GM21423 (cell line): ENCODE measurements around the gene DCAF8L1.
"Not testable (repeated sequence)": the region's sequence is repeated elsewhere in the genome, so short reads cannot be mapped to it uniquely, and the experiment has no call there.

Experiments used
- ATAC-seq: cut with Tn5 transposase; IDR thresholded peaks from one replicate; pipeline ENCODE4 v1.9.1; 2021; ENCODE audit warnings: mild to moderate bottlenecking, moderate library complexity; ENCODE audit not compliant: unreplicated experiment

The DCAF8L1 gene

DNA sequence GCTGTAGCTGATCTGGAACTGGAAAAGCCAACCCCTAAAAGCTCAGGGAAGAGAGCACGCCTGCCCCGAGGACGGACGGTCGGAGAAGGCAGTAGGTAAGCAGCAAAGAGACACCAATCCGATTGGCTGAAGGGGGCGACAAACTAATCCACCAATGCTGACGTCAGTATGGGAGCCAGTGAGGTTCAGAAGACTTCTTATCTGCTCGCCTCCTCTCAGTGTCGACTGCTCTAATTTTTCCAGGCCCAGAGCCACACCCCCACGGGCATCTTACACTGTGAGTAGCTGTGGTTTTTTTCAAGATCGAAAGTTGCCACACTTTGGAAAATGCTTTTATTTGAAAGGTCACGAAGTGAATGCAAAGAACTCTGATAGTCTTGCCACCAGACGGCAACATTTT lies at the start of gene DCAF8L1:
DCAF8L1 (minus strand) TSS at position 101 of the 400 bp plus-strand sequence. CDS start 115 bp downstream, outside the sequence.
- ATAC-seq = no peak

DNA sequence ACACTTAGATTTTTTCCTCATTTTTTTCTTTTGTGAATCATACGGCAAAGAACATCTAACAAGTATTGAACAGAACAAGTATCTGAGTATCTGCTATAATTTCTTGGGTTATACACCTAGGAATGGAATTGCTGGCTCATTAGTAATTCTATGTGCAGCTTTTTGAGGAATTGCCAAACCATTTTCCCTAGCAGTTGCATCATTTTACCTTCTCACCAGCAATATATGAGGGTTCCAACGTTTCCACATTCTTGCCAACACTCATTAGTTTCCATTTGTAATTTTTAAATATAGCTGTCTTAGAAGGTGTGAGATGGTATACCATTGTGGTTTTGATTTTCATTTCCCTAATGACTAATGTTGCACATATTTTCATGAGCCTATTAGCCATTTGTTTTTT lies 41.1 kb upstream of the DCAF8L1 start:
- ATAC-seq = no peak

DNA sequence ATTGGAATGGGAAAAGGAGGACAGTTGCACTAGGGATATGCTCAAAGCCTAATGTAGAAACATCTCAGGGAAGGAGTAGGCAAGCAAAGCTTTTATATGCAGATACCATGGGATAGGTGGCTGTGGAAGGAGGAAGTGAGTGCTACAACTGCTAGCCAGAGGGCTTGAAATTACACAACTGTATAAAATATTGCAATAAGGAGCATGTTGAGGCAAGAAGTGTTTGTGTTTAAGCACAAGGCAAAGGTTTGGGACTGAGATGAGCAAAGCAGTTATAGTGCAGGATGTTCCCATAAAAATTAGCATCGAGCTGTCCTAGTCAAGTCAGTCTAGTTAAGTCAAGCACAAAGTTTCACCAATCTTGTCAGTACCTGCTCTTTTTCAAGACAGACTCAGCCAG lies 35.6 kb upstream of the DCAF8L1 start:
- ATAC-seq = no peak

DNA sequence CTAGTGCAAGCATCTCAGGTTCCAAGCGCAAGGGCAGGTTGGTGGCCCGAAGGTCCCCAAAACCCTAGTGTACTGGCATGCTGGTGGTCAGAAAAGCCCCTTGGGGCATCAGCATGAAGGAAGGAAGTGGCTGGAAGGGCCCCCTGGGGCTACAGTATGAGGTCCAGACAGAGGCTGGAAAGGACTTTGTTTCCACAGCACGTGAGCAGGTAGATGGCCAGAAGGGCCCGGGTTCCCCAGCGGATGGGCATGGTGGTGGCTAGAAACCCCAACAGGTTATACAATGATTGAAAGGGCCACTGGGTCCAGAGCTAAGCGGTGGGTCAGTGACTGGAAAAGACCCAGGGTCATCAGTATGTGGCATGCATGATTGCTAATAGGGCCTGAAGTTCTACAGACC lies 34.7 kb upstream of the DCAF8L1 start:
- no peak for ATAC-seq

DNA sequence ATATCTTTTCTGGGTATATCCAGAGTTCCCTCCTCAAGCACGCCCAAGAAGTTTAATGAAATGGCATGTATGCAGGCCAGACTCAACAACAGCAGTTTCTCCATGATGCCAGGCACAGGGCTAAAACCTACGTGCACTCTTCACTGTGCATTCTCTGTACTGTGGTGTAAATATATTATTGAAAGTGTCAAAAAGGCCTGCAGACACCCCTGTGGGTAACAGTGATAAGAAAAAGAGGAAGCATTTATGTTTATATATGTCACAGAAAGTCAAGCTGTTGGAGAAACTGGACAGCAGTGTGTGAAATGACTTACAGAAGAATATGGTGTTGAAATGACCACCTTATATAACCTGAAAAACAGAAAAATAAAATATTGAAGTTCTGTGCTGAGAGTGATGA lies 29.6 kb upstream of the DCAF8L1 start:
- no peak for ATAC-seq

DNA sequence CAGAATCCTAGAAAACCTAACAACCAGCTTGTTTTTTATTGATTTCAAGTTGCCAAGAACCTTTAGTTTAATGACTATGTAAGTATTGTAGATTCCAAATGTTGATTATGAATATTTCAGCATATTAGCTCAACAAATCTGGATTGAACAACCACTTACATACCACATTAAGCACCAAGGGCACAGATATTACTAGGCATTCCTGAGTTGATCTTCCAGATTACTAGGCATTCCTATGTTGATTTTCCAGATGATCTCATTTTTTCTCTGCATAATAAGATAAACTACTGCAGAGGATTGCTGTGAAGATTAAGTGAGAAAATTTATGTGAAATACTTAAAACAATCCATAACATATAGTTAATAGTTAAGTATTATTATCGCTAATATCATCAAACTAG lies 17.4 kb upstream of the DCAF8L1 start:
- no peak for ATAC-seq

DNA sequence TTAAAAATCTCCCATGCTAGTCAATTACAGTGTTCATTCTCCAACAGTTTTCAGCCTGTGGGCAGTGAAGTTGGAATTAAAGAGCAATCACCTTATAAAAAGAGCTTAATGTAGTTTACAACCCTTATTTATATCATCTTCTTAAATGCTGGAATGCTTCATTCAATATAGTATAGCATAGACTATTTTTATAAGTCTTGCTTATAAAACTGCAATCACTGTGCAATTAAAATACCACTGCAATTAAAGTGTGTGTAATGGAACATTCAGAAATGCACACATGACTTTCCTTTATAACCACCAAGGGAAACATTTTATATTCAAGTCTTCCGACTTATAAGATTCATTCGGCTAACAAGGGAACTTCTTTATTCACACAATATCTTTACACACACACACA lies 16.4 kb upstream of the DCAF8L1 start:
- no peak for ATAC-seq

DNA sequence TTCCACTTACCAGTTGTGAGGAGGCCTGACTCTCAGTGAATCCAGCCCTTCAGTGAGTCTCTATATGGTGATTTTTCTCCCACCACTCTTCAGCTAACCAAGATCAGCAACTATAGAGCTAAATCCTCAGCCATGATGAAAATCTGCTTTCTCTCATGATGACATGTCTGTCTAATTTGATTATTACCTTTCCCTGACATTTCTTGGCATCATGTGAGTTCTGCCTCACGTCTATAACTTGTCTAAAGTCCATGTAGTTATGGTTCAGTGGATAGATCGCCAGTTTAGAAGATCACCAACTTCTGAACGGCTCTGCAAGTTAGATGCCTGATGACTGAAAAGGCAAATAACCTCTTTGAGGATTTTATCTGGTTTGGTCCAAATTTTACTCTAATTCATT lies 14.9 kb upstream of the DCAF8L1 start:
- ATAC-seq = no peak

DNA sequence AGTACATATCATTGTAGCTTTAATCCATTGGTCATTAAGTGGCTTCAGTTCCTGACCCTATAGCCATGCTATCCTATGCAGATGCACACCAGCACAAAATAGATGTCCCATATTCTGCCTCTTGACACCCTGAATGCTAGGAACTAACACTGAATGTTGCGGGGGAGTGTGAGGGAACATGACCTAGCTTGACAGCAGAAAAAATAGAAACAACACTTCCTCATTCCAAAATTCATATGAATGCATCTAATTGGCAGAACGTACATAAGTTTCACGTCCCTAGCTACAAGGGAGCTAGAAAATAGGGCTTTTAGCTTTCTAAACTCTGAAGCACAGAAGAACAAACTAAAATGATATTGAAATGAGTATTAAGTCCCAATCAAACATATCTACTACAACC lies 14.4 kb upstream of the DCAF8L1 start:
- ATAC-seq = no peak

DNA sequence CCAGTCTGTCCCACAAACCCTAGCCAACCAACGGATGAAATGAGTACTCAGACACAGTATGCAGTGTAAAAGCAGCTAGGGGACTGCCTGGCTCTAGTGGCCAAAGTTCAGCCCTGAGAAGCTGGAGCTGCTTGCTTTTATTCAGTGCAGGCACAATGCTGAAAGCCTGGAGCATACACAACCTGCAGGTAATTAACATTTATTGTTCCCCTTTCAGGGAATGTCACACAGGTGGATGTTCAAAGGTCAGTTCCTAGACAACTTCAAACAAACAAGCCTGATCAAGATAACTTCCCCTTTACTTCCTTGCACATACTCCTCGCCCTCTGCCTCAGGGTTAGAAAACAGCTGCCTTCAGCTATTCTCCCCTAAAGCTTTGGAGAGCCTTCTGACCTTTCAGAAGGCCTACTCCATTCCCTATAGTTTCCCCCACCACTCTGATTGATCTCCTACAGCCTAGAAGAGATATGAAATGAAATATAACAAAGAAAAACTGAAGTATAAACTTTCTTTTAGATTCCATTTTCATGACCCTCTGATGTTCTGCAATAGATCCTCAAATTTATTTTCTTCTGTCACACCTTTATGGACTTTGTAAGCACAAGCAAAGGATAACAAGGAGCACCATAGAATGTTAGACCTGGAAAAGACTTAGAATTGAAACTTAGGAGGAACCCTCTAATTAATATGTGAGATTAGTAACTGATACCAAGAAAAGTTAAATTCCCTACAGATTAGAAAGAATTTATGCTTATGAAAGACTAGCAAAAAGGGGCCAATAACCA lies 6.8 kb upstream of the DCAF8L1 start:
- no peak for ATAC-seq

DNA sequence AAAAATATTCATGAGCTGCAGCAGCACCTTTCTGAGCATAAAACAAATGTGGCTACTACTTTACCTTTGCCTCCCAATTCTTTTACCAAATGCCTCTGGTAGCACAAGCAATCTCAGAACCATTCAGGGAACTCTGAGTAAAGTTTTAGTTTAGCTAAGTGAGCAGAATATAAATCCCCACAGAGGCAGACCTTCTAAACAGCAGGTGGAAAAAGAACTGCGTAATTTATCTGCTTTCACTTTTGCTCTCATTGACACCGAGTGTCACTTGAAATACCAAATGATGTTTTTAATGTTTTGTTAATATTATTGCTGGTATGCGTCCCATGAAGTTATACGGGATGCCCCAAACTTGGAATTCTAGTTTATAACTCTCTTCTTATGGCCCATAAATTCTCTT lies 4.3 kb downstream of the DCAF8L1 start:
- not testable (repeated sequence) for ATAC-seq

DNA sequence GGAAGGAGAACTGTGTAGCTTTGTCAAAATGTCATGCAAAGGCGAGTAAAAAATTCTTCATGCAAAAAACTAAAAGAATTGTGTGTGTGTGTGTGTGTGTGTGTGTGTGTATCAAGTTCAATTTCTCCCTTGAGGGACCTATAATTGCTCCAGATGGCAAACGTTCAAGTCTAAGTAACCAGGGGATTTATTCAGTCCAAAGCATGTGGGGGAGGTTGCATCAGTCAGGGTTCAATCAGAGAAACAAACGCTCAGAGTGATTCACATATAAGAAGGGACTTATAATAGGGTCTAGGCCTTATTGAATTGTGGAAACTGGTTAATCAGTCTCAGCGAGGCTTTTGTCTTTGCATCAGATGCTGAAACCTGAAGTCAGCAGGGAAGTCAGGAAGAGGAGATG lies 5.0 kb downstream of the DCAF8L1 start:
- no peak for ATAC-seq

DNA sequence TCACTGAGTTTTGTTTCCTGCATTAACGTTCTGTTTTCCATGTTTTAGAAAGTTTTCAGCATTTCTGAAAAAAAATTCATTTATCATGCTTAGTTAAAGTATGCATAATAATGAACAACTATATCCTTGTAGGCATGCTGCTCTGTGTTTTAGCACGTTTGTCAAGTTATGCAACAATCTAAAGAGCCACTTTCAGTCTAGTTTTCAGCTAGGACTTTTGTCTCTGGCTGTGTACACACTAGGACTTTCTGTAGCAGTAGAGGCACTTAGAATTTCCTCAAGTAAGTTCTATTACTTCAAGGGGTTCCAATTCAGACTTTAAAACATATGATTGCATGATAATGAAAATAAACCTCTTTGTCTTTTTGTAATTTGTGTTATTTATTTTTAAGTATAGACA lies 12.4 kb downstream of the DCAF8L1 start:
- no peak for ATAC-seq

DNA sequence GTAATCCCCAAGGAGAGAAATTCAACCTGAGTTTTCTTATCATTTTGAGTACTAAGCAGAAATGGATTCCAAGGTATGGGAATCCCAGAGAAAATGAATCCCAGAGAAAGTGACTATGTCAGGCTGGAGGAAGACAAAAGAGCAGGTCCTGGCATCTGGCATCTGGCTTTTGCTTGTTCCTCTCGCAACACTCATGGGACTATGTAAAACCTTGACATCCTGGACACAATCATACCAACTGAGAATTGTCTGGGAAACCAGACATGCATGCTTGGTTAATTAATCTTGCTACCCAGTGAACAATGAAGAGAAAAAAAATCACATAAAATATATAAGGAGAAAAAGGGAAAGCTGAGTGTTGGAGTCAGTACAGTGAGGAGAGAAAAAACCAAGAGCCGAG lies 12.9 kb downstream of the DCAF8L1 start:
- ATAC-seq = no peak

DNA sequence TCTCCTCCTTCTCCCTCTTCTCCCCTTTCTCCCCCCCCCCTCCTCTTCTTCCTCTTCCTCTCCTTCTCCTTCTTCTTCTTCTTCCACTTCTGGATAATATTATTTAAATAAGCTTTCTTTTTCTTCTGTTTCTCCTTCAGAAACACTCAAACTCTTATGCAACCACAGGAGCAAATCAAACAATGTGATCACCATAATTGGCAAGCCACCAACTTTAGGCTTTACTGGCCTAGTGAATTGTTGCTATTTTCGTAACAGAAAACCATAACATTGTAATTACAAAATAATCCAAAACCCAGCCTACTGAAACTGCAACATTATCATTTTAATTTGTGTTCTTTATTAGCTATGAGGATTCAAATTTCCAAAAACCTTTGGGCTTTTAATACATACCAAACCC lies 14.3 kb downstream of the DCAF8L1 start:
- ATAC-seq = no peak

DNA sequence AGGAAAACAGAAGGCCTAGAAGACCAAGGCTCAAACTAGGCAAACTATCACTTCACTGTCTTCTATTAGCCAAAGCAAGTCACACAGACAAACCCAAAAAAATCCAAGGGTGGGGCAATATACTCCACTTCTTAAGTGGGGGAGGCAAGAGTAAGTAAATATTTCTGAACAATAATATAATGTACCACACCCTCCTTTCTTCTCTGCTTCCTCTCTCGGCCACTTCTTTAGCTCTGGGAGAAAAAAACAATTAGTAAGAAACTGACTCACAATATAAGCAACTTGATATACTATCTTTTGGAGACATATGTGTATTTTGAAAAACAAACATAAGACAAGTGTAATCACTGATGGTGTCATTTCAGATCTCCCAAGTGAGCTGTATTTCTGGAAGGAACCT lies 14.8 kb downstream of the DCAF8L1 start:
- ATAC-seq = no peak

DNA sequence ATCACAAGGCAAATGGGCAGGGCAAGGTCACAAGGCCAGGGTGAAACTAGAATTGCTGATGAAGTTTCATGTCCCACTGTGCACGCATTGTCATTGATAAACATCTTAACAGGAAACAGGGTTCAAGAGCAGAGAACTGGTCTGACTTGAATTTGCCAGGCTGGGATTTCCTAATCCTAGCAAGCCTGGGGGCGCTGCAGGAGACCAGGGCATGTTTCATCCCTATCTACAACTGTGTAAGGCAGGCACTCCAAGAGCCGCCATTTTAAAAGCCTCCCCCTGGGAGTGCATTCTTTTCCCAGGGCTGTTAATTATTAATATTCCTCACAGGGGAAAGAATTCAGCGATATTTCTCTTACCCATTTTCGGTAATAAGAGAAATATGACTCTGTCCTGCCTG lies 15.9 kb downstream of the DCAF8L1 start:
- ATAC-seq = not testable (repeated sequence)

DNA sequence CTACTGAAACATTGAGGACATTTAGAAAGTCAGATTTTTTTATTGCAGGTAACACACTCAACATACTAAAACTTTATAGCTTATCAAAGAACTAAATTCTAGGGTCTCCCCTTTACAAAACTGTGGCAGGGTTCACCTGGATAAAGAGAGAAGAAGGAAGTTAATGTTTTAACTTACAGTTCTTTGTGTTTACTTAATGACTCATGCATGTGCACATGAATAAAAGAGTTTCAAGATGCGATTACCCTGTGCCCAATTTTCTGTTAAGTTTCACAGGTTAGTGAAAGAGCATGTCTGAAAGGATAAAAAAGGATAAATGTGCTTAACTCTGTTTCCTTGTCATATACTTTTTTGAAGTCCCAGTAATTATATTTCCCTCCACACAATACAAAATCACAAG lies 16.8 kb downstream of the DCAF8L1 start:
- no peak for ATAC-seq

DNA sequence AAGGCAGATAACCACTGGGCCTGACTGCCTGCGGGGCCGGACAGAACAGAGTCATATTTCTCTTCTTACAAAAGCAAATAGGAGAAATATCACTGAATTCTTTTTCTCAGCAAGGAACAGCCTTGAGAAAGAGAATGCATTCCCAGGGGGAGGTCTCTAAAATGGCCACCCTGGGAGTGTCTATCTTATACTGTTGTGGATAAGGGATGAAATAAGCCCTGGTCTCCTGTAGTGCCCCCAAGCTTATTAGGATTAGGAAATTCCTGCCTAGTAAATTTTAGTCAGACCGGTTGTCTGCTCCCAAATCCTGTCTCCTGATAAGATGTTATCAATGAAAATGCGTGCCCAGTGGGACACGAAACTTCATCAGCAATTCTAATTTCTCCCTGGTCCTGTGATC lies 20.8 kb downstream of the DCAF8L1 start:
- not testable (repeated sequence) for ATAC-seq

DNA sequence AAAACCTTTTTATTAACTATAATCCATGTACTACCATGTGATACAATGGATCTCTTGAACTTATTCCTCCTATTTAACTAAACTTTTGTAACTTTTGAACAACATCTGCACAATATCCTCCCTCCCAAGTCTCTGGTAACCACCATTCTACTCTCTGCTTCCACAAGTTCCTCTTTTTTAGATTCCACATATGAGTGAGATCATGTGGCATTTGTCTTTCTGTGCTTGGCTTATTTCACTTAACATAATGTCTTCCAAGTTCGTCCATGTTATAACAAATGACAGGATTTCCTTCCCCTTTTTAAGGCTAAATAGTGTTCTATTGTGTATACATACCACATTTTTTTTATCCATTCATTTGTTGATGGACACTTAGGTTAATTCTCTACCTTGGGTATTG lies 28.1 kb downstream of the DCAF8L1 start:
- ATAC-seq = no peak

DNA sequence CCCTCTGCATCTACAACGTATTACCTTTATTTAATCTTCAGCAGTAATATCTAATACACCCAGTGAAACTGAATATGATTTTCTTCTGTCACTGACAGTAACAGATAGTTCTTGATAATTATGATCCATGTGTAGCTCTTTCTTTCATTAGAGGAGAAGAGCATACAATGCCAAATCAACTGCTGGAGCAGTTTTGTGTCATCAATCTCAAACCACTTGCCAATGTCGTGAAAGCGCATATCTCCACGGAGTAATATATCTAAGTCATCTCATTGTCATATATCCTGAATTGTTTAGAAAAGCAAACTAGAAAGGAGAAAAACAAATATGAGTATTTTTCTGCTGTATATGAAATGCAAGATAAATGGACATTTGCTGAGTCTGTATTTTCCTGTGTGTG lies 47.9 kb downstream of the DCAF8L1 start:
- no peak for ATAC-seq
